ENCODE measurements around the gene LAMP1. TPM values are rescaled to one million over a fixed set of nuclear protein-coding genes. Genes with fewer than 3 reads are reported as not detected.

LAMP1 gene
- total RNA-seq, 1 donor from 2014 or later, result 98.6 TPM

- DNase-seq (no peak), ATAC-seq (no peak)
- intact Hi-C loops (cut with micrococcal nuclease), result no loop called here
Observed at GRCh38 chr13:113349050-113349449, 52.0 kb downstream of the LAMP1 start.

GRCh38 chr13:113349491-113349890, 52.5 kb downstream of the LAMP1 start:
- ATAC-seq, result no peak

GRCh38 chr13:113350065-113350937, 53.3 kb downstream of the LAMP1 start:
- no peak for DNase-seq
- intact Hi-C loops (cut with micrococcal nuclease), result no loop called here
- ATAC-seq, result no peak

More at GRCh38 chr13:113349491-113349890, 52.5 kb downstream of the LAMP1 start:
- intact Hi-C loops (cut with micrococcal nuclease), result no loop called here
- DNase-seq, result no peak

GRCh38 chr13:113350938-113351335, 53.9 kb downstream of the LAMP1 start:
- intact Hi-C loops (cut with micrococcal nuclease), result no loop called here
- ATAC-seq (no peak), DNase-seq (no peak)

- intact Hi-C loops (cut with micrococcal nuclease), result no loop called here
- DNase-seq (no peak), ATAC-seq (peak; percentile 46)
Observed at GRCh38 chr13:113351514-113352026, 54.5 kb downstream of the LAMP1 start.

- ATAC-seq (no peak), DNase-seq (no peak)
- intact Hi-C loops (cut with micrococcal nuclease), result no loop called here
Observed at GRCh38 chr13:113353254-113353653, 56.2 kb downstream of the LAMP1 start.

GRCh38 chr13:113354831-113355610, 58.0 kb downstream of the LAMP1 start:
- intact Hi-C loops (cut with micrococcal nuclease), result no loop called here
- no peak for DNase-seq
- no peak for ATAC-seq

- DNase-seq (no peak), ATAC-seq (no peak)
- intact Hi-C loops (cut with micrococcal nuclease), result no loop called here
Observed at GRCh38 chr13:113355621-113356020, 58.6 kb downstream of the LAMP1 start.

GRCh38 chr13:113356596-113356995, 59.6 kb downstream of the LAMP1 start:
- intact Hi-C loops (cut with micrococcal nuclease), result no loop called here
- ATAC-seq (no peak), DNase-seq (no peak)

- DNase-seq, result no peak
- intact Hi-C loops (cut with micrococcal nuclease), result no loop called here
- ATAC-seq, result no peak
Observed at GRCh38 chr13:113357529-113357928, 60.5 kb downstream of the LAMP1 start.

GRCh38 chr13:113358653-113359190, 61.7 kb downstream of the LAMP1 start:
- DNase-seq (no peak), ATAC-seq (no peak)

GRCh38 chr13:113359571-113359970, 62.5 kb downstream of the LAMP1 start:
- intact Hi-C loops (cut with micrococcal nuclease), result no loop called here
- ATAC-seq (no peak), DNase-seq (no peak)

More at GRCh38 chr13:113358653-113359190, 61.7 kb downstream of the LAMP1 start:
- intact Hi-C loops (cut with micrococcal nuclease), result no loop called here

- DNase-seq (no peak), ATAC-seq (no peak)
- intact Hi-C loops (cut with micrococcal nuclease), result no loop called here
Observed at GRCh38 chr13:113360446-113360845, 63.4 kb downstream of the LAMP1 start.

- DNase-seq, result no peak
- ATAC-seq, result no peak
- intact Hi-C loops (cut with micrococcal nuclease), result no loop called here
Observed at GRCh38 chr13:113361406-113361805, 64.4 kb downstream of the LAMP1 start.

- ATAC-seq, result peak; percentile 58
- peak; percentile 51 for DNase-seq
- intact Hi-C loops (cut with micrococcal nuclease), result no loop called here
Observed at GRCh38 chr13:113364311-113364889, 67.4 kb downstream of the LAMP1 start.

GRCh38 chr13:113364901-113365582, 68.0 kb downstream of the LAMP1 start:
- peak; percentile 49 for ATAC-seq
- intact Hi-C loops (cut with micrococcal nuclease), result no loop called here
- peak; percentile 44 for DNase-seq

- intact Hi-C loops (cut with micrococcal nuclease), result no loop called here
- ATAC-seq (no peak), DNase-seq (no peak)
Observed at GRCh38 chr13:113365583-113365970, 68.5 kb downstream of the LAMP1 start.

GRCh38 chr13:113365971-113366588, 69.0 kb downstream of the LAMP1 start:
- intact Hi-C loops (cut with micrococcal nuclease), result no loop called here
- DNase-seq (no peak), ATAC-seq (no peak)
